PFSK-1 (cell line): ENCODE measurements around the gene CHCHD10.

ENCODE experiments used
- FOXP2 ChIP-seq: optimal IDR thresholded peaks from 2 replicates; pipeline ENCODE3; 2011; ENCODE audit warnings: borderline replicate concordance, control low read depth, inconsistent platforms; ENCODE audit not compliant: insufficient read depth; ENCODE audit errors: extremely low read length, extremely low read depth
- POLR2AphosphoS5 ChIP-seq: IDR thresholded peaks from 2 replicates; pipeline ENCODE4 v1.6.1; 2012; ENCODE audit warnings: low read depth, mild to moderate bottlenecking, control low read depth, low read length, moderate library complexity
- SIN3A ChIP-seq: IDR thresholded peaks from 2 replicates; pipeline ENCODE4 v1.6.1; 2012; ENCODE audit warnings: mild to moderate bottlenecking, low read length, moderate library complexity, borderline replicate concordance; ENCODE audit not compliant: insufficient read depth
- TAF1 ChIP-seq: IDR thresholded peaks from 2 replicates; pipeline ENCODE4 v1.6.1; 2012; ENCODE audit warnings: low read length, control low read depth, borderline replicate concordance; ENCODE audit not compliant: insufficient read depth
- TF ChIP-seq, protein P1 (sequence below), 2 experiments: IDR thresholded peaks; 2 replicates each; pipeline versions ENCODE4 v1.6.1 to v1.8.0; 2011 to 2012; ENCODE audit warnings: low read depth in 2 of 2, low read length in 2 of 2, control low read depth in 1 of 2, inconsistent platforms in 1 of 2, mild to moderate bottlenecking in 1 of 2, moderate library complexity in 1 of 2; ENCODE audit not compliant: insufficient read depth in 1 of 2

DNA sequence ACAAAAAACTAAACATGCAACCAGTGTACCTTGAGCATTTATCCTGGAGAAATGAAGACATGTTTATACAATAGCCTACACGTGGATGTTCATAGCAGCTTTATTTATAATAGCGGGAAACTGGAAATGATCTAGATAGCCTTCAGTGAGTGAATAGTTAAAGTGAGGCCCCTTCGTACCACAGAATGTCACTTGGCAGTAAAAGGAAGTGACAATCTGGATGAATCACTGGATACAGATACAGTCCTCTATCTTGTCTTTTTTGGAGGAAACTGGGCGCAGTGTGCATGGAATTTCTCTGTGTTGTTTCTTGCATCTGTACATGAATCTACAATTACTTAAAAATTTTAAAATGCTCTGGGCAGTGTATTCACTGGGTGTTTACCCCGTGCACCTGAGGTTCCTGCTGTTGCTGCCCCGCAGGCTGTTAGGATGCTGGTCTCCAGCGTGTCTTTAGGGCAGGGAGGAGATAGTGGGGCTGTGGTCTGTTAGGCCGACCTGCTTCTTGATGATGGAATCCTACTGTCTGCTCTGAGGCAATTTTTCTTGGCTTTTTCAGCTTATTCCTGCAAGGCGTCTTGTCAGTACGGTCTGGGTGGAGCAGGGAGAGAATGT, 47.9 kb upstream of the CHCHD10 start:
- TF ChIP-seq SIN3A (no peak), POLR2AphosphoS5 (no peak), TAF1 (no peak), FOXP2 (no peak)
- TF ChIP-seq, protein P1, sequence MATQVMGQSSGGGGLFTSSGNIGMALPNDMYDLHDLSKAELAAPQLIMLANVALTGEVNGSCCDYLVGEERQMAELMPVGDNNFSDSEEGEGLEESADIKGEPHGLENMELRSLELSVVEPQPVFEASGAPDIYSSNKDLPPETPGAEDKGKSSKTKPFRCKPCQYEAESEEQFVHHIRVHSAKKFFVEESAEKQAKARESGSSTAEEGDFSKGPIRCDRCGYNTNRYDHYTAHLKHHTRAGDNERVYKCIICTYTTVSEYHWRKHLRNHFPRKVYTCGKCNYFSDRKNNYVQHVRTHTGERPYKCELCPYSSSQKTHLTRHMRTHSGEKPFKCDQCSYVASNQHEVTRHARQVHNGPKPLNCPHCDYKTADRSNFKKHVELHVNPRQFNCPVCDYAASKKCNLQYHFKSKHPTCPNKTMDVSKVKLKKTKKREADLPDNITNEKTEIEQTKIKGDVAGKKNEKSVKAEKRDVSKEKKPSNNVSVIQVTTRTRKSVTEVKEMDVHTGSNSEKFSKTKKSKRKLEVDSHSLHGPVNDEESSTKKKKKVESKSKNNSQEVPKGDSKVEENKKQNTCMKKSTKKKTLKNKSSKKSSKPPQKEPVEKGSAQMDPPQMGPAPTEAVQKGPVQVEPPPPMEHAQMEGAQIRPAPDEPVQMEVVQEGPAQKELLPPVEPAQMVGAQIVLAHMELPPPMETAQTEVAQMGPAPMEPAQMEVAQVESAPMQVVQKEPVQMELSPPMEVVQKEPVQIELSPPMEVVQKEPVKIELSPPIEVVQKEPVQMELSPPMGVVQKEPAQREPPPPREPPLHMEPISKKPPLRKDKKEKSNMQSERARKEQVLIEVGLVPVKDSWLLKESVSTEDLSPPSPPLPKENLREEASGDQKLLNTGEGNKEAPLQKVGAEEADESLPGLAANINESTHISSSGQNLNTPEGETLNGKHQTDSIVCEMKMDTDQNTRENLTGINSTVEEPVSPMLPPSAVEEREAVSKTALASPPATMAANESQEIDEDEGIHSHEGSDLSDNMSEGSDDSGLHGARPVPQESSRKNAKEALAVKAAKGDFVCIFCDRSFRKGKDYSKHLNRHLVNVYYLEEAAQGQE (IDR thresholded peaks at IDR 0.05; ENCODE audit: insufficient read depth in 1 of 2, low read depth in 2 of 2, low read length in 2 of 2) = no peak
